ENCODE measurements around the gene RAI2.

GRCh38 chrX:17878028-17878670 lies 17.1 kb upstream of the RAI2 start:
- no peak for TF ChIP-seq CTCF (IDR thresholded peaks at IDR 0.05; ENCODE audit: poor library complexity)
- no peak for TF ChIP-seq EZH2phosphoT487 (IDR thresholded peaks at IDR 0.05; ENCODE audit: low read depth, severe bottlenecking, unreplicated experiment)
- TF ChIP-seq EZH2 (IDR thresholded peaks at IDR 0.05; ENCODE audit: borderline replicate concordance), result no peak

Data from hepatocyte (in vitro differentiated cells).